IPS-NIHi11 (cell line): Measurements from ENCODE around the gene USP6NL.

Experiments
- DNase-seq: peaks from one replicate; pipeline ENCODE4 v3.0.0; 2012; ENCODE audit warnings: mixed read lengths, low spot score

Gene USP6NL

GRCh38 chr10:11415095-11415494, 196.4 kb downstream of the USP6NL start:
- DNase-seq, result no peak

- DNase-seq, result no peak
Measured at GRCh38 chr10:11414314-11415038, 197.0 kb downstream of the USP6NL start.

GRCh38 chr10:11411926-11412545, 199.4 kb downstream of the USP6NL start:
- no peak for DNase-seq

GRCh38 chr10:11409357-11409756, 202.1 kb downstream of the USP6NL start:
- no peak for DNase-seq

GRCh38 chr10:11407939-11408338, 203.5 kb downstream of the USP6NL start:
- no peak for DNase-seq

GRCh38 chr10:11406746-11407145, 204.7 kb downstream of the USP6NL start:
- DNase-seq, result no peak

- no peak for DNase-seq
Measured at GRCh38 chr10:11404901-11405300, 206.5 kb downstream of the USP6NL start.
